DND-41 (cell line): ENCODE measurements around the gene FAXDC2.

Experiments used
- ATAC-seq: fragments of 200-7000 bp; cut with Tn5 transposase; 3 replicates; pipeline ENCODE4 v1.9.1; 2021; ENCODE audit warnings: low read depth; ENCODE audit not compliant: insufficient read depth
- DNase-seq: peaks from one replicate; pipeline ENCODE4 v3.0.0-alpha.2; 2020
- H2AFZ ChIP-seq: 2 replicates; pipeline ENCODE4 v1.6.0; 2012; ENCODE audit warnings: low read depth, low read length
- H3K27ac ChIP-seq: 2 replicates; pipeline ENCODE4 v1.5.1; 2012; ENCODE audit warnings: low read length, inconsistent platforms
- H3K27me3 ChIP-seq: fragments of 200-600 bp; sonication (generic); 2 replicates; pipeline ENCODE4 v1.6.0; 2012; ENCODE audit warnings: low read length, mild to moderate bottlenecking, inconsistent platforms; ENCODE audit not compliant: insufficient read depth, poor library complexity
- H3K36me3 ChIP-seq: 2 replicates; pipeline ENCODE4 v1.5.1; 2012; ENCODE audit warnings: low read length, inconsistent platforms; ENCODE audit not compliant: insufficient read depth
- H3K4me1 ChIP-seq: 2 replicates; pipeline ENCODE4 v1.5.1; 2012; ENCODE audit warnings: mild to moderate bottlenecking, low read length; ENCODE audit not compliant: insufficient read depth
- H3K4me2 ChIP-seq: 2 replicates; pipeline ENCODE4 v1.6.0; 2012; ENCODE audit warnings: mild to moderate bottlenecking, moderate library complexity, low read length, inconsistent platforms; ENCODE audit not compliant: insufficient read depth
- H3K4me3 ChIP-seq, 2 experiments: fragments of 200-600 bp in 1 of 2; shearing (Covaris generic) in 1 of 2; 2 replicates each; pipeline ENCODE4 v1.5.1; 2012 to 2016; ENCODE audit warnings: inconsistent platforms in 2 of 2, low read length in 2 of 2, mild to moderate bottlenecking in 2 of 2, low read depth in 1 of 2, moderate library complexity in 1 of 2
- H3K79me2 ChIP-seq: 2 replicates; pipeline ENCODE4 v1.6.0; 2012; ENCODE audit warnings: low read length, inconsistent platforms; ENCODE audit not compliant: insufficient read depth
- H3K9ac ChIP-seq: 2 replicates; pipeline ENCODE4 v1.6.0; 2012; ENCODE audit warnings: low read depth, mild to moderate bottlenecking, inconsistent platforms, low read length, moderate library complexity
- H3K9me3 ChIP-seq: 2 replicates; pipeline ENCODE4 v1.5.1; 2012; ENCODE audit warnings: low read length, moderate library complexity, mild to moderate bottlenecking, inconsistent platforms; ENCODE audit not compliant: insufficient read depth, severe bottlenecking
- H4K20me1 ChIP-seq: 2 replicates; pipeline ENCODE4 v1.6.0; 2012; ENCODE audit warnings: low read length; ENCODE audit not compliant: insufficient read depth
- EZH2 ChIP-seq: IDR thresholded peaks from 3 replicates; pipeline ENCODE4 v1.6.1; 2012; ENCODE audit warnings: borderline replicate concordance, low read depth, mild to moderate bottlenecking, moderate library complexity, low read length, inconsistent platforms; ENCODE audit not compliant: severe bottlenecking
- TF ChIP-seq, protein P1 (sequence below): IDR thresholded peaks from 2 replicates; pipeline ENCODE4 v1.5.1; 2012; ENCODE audit warnings: borderline replicate concordance, low read length, moderate library complexity, mild to moderate bottlenecking; ENCODE audit not compliant: poor library complexity, severe bottlenecking; ENCODE audit errors: extremely low read depth

FAXDC2 gene

DNA sequence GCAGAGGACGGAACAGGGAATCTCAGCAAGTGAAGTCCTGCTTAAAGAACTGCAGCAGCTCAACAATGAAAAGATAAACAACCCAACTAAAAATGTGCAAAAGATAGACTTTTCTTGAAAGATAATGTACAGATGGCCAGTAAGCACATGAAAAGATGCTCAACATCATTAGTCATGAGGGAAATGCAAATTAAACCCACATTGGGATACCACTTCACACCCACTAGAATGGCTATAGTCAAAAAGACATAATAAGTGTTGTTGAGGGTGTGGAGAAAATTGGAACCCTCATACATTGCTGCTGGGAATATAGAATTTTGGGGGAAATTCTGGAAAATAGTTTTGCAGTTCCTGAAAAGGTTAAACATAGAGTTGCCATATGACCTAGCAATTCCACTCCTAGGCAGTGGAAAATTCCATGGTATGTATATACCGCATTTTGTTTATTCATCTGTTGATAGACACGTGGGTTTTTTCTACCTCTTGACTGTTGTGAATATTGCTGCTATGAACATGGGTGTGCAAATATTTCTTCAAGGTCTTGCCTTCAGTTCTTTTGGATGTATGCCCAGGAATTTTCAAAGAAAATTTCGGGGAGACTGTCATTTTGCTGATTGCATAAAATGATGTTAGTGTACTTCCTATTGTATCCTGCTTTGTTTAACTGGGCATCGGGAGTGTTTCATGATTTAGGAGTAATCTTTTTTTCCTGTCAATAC, 15.2 kb upstream of the FAXDC2 start:
- no peaks in the 10 kb centered on the region for H3K9me3 ChIP-seq
- H3K4me1 ChIP-seq, result peaks cover 15% of the 10 kb centered on the region
- no peak for TF ChIP-seq EZH2
- TF ChIP-seq, protein P1, sequence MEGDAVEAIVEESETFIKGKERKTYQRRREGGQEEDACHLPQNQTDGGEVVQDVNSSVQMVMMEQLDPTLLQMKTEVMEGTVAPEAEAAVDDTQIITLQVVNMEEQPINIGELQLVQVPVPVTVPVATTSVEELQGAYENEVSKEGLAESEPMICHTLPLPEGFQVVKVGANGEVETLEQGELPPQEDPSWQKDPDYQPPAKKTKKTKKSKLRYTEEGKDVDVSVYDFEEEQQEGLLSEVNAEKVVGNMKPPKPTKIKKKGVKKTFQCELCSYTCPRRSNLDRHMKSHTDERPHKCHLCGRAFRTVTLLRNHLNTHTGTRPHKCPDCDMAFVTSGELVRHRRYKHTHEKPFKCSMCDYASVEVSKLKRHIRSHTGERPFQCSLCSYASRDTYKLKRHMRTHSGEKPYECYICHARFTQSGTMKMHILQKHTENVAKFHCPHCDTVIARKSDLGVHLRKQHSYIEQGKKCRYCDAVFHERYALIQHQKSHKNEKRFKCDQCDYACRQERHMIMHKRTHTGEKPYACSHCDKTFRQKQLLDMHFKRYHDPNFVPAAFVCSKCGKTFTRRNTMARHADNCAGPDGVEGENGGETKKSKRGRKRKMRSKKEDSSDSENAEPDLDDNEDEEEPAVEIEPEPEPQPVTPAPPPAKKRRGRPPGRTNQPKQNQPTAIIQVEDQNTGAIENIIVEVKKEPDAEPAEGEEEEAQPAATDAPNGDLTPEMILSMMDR, result no peak
- H3K27me3 ChIP-seq, result no peaks in the 10 kb centered on the region
- H3K36me3 ChIP-seq, result peaks cover 70% of the 10 kb centered on the region
- DNase-seq (no peak), ATAC-seq (no peak)
- no peak overlapping the region for H3K4me2 ChIP-seq
- H2AFZ ChIP-seq, result no peak overlapping the region
- H3K27ac ChIP-seq, result no peak overlapping the region
- H3K4me3 ChIP-seq, result no peak overlapping the region
- no peak overlapping the region for H3K9ac ChIP-seq
- H4K20me1 ChIP-seq, result peaks cover 43% of the 10 kb centered on the region
- peaks cover 79% of the 10 kb centered on the region for H3K79me2 ChIP-seq

DNA sequence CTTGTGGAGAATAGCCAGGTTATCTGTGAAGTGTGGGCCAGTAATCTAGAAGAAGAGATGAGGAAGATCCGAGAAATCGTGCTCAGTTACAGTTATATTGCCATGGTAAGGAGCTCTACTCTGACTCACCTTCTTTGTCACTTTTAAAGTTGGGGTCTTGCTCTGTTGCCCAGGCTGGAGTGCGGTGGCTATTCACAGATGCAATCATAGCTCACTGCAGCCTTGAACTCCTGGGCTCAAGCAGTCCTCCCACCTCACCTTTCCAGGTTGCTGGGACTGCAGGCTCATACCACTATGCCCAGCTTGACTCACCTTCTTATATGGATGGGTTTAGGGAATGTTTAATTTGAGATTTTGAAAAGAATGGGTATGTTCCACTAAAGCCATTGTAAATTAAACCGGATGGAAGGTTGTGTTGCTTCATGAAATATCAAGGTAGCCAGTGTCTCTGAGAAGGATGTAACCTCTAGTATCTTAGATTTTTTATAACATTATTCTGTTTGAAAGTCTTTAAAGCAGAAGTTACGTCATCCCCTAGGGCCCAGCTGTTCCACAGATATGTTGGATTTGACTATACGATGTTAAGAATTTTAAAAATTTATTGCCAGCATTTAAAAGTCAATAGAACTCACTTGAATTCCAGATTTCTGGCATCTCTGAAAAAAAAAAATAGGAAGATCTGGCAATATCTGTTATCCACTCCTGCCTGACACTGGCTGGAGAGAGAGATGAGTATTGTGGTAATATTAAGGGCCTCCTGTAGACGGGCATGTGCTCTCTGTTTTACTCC, 13.1 kb upstream of the FAXDC2 start:
- Histone ChIP-seq H3K27ac (no peak overlapping the region), H3K27me3 (no peaks in the 10 kb centered on the region), H4K20me1 (peaks cover 52% of the 10 kb centered on the region), H3K79me2 (peaks cover 90% of the 10 kb centered on the region), H3K4me3 (no peak overlapping the region), H3K9ac (no peak overlapping the region), H3K9me3 (no peaks in the 10 kb centered on the region), H3K4me2 (peak overlapping the region; percentile 18; the same call in 1 of the 2 replicates), H3K4me1 (peaks cover 29% of the 10 kb centered on the region), H3K36me3 (peaks cover 52% of the 10 kb centered on the region), H2AFZ (no peak overlapping the region)
- DNase-seq (no peak), ATAC-seq (no peak)
- TF ChIP-seq, protein P1, result no peak
- no peak for TF ChIP-seq EZH2

DNA sequence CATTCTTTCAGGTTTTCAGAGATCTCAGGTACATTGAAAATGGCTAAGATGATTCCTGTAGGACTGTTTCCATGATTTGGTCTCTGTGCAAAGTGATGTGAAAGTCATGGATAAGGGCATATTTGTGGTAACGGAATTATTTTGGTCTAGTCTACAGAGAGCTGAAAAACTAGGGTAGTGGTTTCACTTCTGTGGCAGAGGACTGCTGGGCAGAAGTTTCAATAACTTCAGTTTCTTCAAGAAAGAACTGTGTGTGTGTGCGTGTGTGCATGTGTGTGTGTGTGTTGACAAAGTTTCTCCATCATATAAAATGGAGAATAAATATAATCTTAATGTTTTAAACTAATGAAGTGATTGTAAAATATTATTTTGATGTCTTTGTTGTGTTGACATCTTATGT, 12.4 kb upstream of the FAXDC2 start:
- peaks cover 29% of the 10 kb centered on the region for H3K4me1 ChIP-seq
- no peak overlapping the region for H2AFZ ChIP-seq
- TF ChIP-seq EZH2, result no peak
- TF ChIP-seq, protein P1, result no peak
- H3K9me3 ChIP-seq, result no peaks in the 10 kb centered on the region
- H4K20me1 ChIP-seq, result peaks cover 51% of the 10 kb centered on the region
- H3K79me2 ChIP-seq, result peaks cover 89% of the 10 kb centered on the region
- ATAC-seq (no peak), DNase-seq (no peak)
- H3K4me3 ChIP-seq, result no peak overlapping the region
- no peak overlapping the region for H3K4me2 ChIP-seq
- H3K9ac ChIP-seq, result no peak overlapping the region
- H3K36me3 ChIP-seq, result peaks cover 50% of the 10 kb centered on the region
- H3K27ac ChIP-seq, result no peak overlapping the region
- H3K27me3 ChIP-seq, result no peaks in the 10 kb centered on the region
